Measurements from ENCODE around the gene WDR55. TPM values are rescaled to one million over a fixed set of nuclear protein-coding genes. Genes with fewer than 3 reads are reported as not detected.
"Not testable (repeated sequence)": the region's sequence is repeated elsewhere in the genome, so short reads cannot be mapped to it uniquely, and the experiment has no call there.

Gene WDR55
- total and polyA plus RNA-seq, 7 donors, result 13.2 to 35.0 (median 18.0) TPM

DNA sequence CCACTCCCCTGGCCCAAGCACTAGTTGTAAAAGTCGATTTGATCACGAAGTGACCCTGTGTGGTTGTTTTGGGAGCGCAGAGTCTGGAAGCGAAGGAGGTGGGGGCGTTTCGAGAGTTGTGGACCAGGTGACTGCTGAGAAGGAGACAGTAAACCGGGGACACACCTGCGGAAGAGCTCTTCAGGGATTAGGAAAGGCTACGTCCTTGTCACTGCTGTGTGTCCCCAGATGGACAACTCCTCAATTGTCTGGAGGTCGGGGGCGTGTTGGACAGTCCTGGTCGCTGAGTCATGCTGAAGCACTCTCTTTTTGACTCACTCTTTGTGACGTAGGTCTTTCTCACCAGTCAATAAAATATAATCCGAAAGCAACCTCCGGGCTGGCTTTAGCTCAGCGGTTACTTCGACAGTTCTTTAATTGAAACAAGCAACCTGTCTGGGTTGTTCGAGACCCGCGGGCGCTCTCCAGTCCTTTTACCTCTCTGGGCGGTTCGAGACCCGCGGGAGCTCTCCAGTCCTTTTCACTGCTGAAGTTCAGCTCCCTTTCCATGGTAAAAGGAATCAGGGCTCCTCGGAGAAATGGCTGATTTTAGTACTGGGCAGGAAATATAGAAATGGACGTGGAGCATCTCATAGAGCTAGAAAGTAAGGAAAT, 46.3 kb downstream of the WDR55 start:
- DNase-seq, result peak; percentile 93
- WGBS, 2 donors, result 0 to 1% methylated on average over 27 of the region's 27 CpGs
- H3K9me3 ChIP-seq, result no peaks in the 10 kb centered on the region
- peak overlapping the region; percentile 74 to 92 (median 86) for H3K27ac ChIP-seq
- peaks cover 0 to 12% (median 0%) of the 10 kb centered on the region in 4 donors for H3K4me1 ChIP-seq
- intact Hi-C loops (cut with DNase I), result loop anchor here (2.0 kb wide), 1 partner anchor 164 kb away; the partner anchor contains the start of gene EIF4EBP3
- TF ChIP-seq POLR2AphosphoS5 (IDR thresholded peaks at IDR 0.05) (peak; percentile 35 to 77 (median 64)), POLR2A (IDR thresholded peaks at IDR 0.05) (peak in 1 of 2 donors; percentile 8), EP300 (IDR thresholded peaks at IDR 0.05) (no peak)
- H3K36me3 ChIP-seq, result peaks cover 0 to 15% (median 1%) of the 10 kb centered on the region in 4 donors
- peak overlapping the region; percentile 35 to 61 (median 50) for H3K4me3 ChIP-seq
- H3K27me3 ChIP-seq, result no peaks in the 10 kb centered on the region

DNA sequence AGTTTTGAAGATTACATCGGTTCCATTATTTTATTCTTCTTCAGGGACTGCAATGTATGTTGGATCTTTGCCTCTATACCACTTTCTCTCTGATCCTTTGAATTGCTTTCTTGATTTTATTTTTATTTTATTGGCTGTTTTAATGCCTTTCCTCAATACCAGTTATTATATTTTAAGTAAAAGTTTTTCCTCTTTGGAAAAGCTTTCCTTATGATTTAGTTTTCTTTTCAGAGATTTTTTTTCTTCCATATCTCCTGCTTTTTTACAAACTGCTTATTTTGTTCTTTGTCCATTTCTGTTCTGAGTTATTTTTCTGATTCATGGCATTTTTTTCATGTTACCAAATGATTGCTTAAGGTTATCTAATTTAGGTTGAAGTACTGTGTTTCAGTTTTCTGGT, 47.1 kb downstream of the WDR55 start:
- 15 to 77% methylated on average over 1 of the region's 1 CpG for WGBS, 2 donors
- no peak for DNase-seq
- Histone ChIP-seq H3K4me1 (peaks cover 0 to 12% (median 0%) of the 10 kb centered on the region in 4 donors), H3K27me3 (no peaks in the 10 kb centered on the region), H3K9me3 (no peaks in the 10 kb centered on the region), H3K36me3 (peaks cover 0 to 8% (median 0%) of the 10 kb centered on the region in 4 donors), H3K4me3 (peak overlapping the region in 2 of 4 donors; percentile 48 to 61), H3K27ac (peak overlapping the region in 3 of 4 donors; percentile 74 to 92 (median 84))
- intact Hi-C loops (cut with DNase I), result loop anchor here (2.0 kb wide), 1 partner anchor 165 kb away; the partner anchor contains the start of gene EIF4EBP3
- TF ChIP-seq POLR2A (IDR thresholded peaks at IDR 0.05), result no peak
- TF ChIP-seq, protein P1, sequence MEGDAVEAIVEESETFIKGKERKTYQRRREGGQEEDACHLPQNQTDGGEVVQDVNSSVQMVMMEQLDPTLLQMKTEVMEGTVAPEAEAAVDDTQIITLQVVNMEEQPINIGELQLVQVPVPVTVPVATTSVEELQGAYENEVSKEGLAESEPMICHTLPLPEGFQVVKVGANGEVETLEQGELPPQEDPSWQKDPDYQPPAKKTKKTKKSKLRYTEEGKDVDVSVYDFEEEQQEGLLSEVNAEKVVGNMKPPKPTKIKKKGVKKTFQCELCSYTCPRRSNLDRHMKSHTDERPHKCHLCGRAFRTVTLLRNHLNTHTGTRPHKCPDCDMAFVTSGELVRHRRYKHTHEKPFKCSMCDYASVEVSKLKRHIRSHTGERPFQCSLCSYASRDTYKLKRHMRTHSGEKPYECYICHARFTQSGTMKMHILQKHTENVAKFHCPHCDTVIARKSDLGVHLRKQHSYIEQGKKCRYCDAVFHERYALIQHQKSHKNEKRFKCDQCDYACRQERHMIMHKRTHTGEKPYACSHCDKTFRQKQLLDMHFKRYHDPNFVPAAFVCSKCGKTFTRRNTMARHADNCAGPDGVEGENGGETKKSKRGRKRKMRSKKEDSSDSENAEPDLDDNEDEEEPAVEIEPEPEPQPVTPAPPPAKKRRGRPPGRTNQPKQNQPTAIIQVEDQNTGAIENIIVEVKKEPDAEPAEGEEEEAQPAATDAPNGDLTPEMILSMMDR (IDR thresholded peaks at IDR 0.05), result no peak
- no peak for TF ChIP-seq EP300 (IDR thresholded peaks at IDR 0.05)

DNA sequence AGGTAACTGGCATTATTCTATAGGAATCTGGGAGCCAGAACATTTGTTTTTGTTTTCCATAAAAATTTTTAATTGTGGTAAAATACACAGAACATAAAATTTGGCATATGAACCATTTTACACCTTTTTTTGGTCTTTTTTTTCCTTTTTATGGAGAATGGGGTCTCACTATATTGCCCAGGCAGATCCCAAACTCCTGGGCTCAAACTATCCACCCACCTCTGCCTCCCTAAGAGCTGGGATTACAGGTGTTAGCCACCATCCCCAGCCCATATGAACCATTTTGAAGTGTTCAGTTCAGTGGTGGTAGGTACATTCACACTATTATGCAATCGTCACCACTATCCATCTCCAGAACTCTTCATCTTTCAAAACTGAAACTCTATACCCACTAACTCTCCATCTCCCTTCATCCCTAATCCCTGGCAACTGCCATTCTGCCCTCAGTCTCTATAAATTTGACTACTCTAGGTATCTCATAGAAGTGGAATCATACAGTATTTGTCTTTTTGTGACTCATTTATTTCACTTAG, 48.9 kb downstream of the WDR55 start:
- H3K4me1 ChIP-seq, result peaks cover 0 to 12% (median 0%) of the 10 kb centered on the region in 4 donors
- intact Hi-C loops (cut with DNase I), result no loop called here
- H3K27me3 ChIP-seq, result no peaks in the 10 kb centered on the region
- no peak overlapping the region for H3K4me3 ChIP-seq
- TF ChIP-seq POLR2AphosphoS5 (IDR thresholded peaks at IDR 0.05) (no peak), POLR2A (IDR thresholded peaks at IDR 0.05) (no peak), EP300 (IDR thresholded peaks at IDR 0.05) (no peak)
- DNase-seq, result no peak
- no peaks in the 10 kb centered on the region for H3K9me3 ChIP-seq
- no peak overlapping the region for H3K27ac ChIP-seq
- 94 to 95% methylated on average over 1 of the region's 1 CpG for WGBS, 2 donors
- no peaks in the 10 kb centered on the region for H3K36me3 ChIP-seq

DNA sequence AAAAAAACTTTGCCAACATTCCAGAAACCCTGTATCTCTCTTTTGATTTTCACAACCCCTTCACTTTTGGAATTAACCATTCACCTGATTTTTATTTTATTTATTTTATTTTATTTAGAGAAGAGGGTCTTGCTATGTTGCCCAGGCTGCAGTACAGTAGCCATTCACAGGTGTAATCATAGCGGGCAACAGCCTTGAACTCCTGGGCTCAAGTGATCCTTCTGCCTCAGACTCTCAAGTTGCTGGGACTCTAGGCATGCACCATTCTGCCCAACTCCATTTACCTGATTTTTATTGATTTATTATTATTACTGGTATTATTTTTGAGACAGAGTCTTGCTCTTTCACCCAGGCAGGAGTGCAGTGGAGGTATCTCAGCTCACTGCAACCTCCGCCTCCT, 51.5 kb downstream of the WDR55 start:
- 94 to 99% methylated on average over 2 of the region's 2 CpGs for WGBS, 2 donors
- H3K4me1 ChIP-seq; H3K36me3 ChIP-seq; DNase-seq; H3K27me3 ChIP-seq; H3K27ac ChIP-seq; H3K4me3 ChIP-seq; H3K9me3 ChIP-seq; intact Hi-C loops (cut with DNase I): not testable (repeated sequence)

DNA sequence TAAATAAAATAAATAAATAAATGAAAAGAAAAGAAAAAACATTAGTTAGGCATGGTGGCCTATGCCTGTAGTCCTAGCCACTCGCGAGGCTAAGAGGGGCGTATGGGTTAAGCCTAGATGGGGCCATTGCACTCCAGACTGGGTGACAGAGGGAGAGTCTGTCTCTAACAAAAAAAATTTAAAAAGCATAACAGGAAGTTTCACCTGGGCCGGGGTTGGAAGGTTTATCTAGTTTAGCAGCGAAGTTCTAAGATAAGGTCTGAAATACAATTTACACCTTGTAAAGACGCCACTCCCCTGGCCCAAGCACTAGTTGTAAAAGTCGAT, 53.5 kb downstream of the WDR55 start:
- Histone ChIP-seq H3K27me3 (no peaks in the 10 kb centered on the region), H3K9me3 (no peaks in the 10 kb centered on the region), H3K4me3 (no peak overlapping the region), H3K4me1 (no peaks in the 10 kb centered on the region), H3K27ac (no peak overlapping the region), H3K36me3 (no peaks in the 10 kb centered on the region)
- 21 to 69% methylated on average over 7 of the region's 7 CpGs for WGBS, 2 donors
- intact Hi-C loops (cut with DNase I), result no loop called here
- no peak for DNase-seq
- TF ChIP-seq, protein P1 (IDR thresholded peaks at IDR 0.05), result no peak
- TF ChIP-seq POLR2AphosphoS5 (IDR thresholded peaks at IDR 0.05), result no peak
- no peak for TF ChIP-seq EP300 (IDR thresholded peaks at IDR 0.05)
- no peak for TF ChIP-seq POLR2A (IDR thresholded peaks at IDR 0.05)

DNA sequence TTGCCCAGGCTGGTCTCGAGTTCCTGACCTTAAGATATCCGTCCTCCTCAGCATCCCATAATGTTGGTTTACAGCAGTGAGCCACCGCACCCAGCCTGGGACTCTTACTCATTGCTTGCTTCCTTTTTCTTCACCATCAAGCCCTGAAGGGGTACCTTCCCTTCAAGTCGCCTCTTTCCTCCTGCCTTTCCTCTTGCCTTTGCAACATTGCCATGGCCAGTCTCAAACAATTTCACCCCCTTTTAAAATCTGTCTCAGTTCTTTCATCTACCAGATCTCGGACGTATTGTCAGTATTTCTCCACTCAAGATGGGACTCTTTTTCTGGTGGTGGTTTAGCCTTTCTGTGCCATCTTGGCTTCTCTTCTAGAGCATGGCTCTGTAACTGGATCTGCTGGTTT, 56.0 kb downstream of the WDR55 start:
- H3K27me3 ChIP-seq; H3K36me3 ChIP-seq; intact Hi-C loops (cut with DNase I); H3K4me3 ChIP-seq; H3K9me3 ChIP-seq; H3K27ac ChIP-seq; DNase-seq; H3K4me1 ChIP-seq: not testable (repeated sequence)
- WGBS, 2 donors, result 34 to 48% methylated on average over 6 of the region's 6 CpGs

DNA sequence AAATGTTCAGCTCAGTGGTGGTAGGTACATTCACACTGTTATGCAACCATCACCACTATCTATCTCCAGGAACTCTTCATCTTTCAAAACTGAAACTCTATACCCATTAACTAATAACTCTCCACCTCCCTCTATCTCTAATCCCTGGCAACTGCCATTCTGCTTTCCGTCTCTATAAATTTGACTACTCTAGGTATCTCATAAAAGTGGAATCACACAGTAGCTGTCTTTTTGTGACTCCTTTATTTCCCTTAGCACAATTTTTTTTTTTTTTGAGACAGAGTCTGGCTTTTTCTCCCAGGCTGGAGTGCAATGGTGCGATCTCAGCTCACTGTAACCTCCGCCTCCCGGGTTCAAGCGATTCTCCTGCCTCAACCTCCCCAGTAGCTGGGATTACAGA, 56.7 kb downstream of the WDR55 start:
- H3K36me3 ChIP-seq; intact Hi-C loops (cut with DNase I); H3K4me1 ChIP-seq; H3K4me3 ChIP-seq; DNase-seq; H3K27me3 ChIP-seq; H3K27ac ChIP-seq; H3K9me3 ChIP-seq: not testable (repeated sequence)
- WGBS, 2 donors, result 78 to 84% methylated on average over 5 of the region's 5 CpGs

Small RNA genes lying within 50 kb of the gene (small RNA-seq; reads per million reads assigned to genes)
- 52.8 to 64.1 (median 61.1) reads per million in 3 donors for gene VTRNA1-1
- gene VTRNA1-2, result 0 to 2.5 (median 0.06) reads per million in 3 donors

Other genes with a start within 250 kb of the WDR55 start
- gene EIF4EBP3, start 117.2 kb upstream of the WDR55 start, total RNA-seq, result 10 to 100 TPM in 2 of 4 donors, 1 to 10 TPM in 2; 6.5 to 21.0 (median 12.1) TPM
- gene EIF4EBP3, start 117.2 kb upstream of the WDR55 start, polyA plus RNA-seq, result 10 to 100 TPM; 37.2 to 60.7 (median 53.9) TPM
- 10 to 100 TPM; 17.8 to 30.5 (median 21.1) TPM for gene SRA1, start 107.4 kb upstream of the WDR55 start, total RNA-seq
- gene SRA1, start 107.4 kb upstream of the WDR55 start, polyA plus RNA-seq, result 10 to 100 TPM; 32.7 to 48.3 (median 35.4) TPM
- gene APBB3, start 100.3 kb upstream of the WDR55 start, total RNA-seq, result 10 to 100 TPM; 13.5 to 25.9 (median 19.3) TPM
- 10 to 100 TPM in 1 of 3 donors, 1 to 10 TPM in 2; 4.2 to 27.9 (median 4.4) TPM for gene APBB3, start 100.3 kb upstream of the WDR55 start, polyA plus RNA-seq
- gene SLC35A4, start 100.1 kb upstream of the WDR55 start, total RNA-seq, result 10 to 100 TPM; 14.2 to 19.7 (median 17.9) TPM
- gene SLC35A4, start 100.1 kb upstream of the WDR55 start, polyA plus RNA-seq, result 100 to 1,000 TPM in 1 of 3 donors, 10 to 100 TPM in 2; 60.1 to 101 (median 65.9) TPM
- gene CD14, start 31.7 kb upstream of the WDR55 start, total RNA-seq, result 10 to 100 TPM; 20.8 to 96.9 (median 72.0) TPM
- 100 to 1,000 TPM in 1 of 3 donors, 10 to 100 TPM in 2; 42.7 to 178 (median 52.3) TPM for gene CD14, start 31.7 kb upstream of the WDR55 start, polyA plus RNA-seq
- 10 to 100 TPM; 27.3 to 40.2 (median 35.6) TPM for gene TMCO6, start 25.5 kb upstream of the WDR55 start, total RNA-seq
- gene TMCO6, start 25.5 kb upstream of the WDR55 start, polyA plus RNA-seq, result 10 to 100 TPM in 1 of 3 donors, 1 to 10 TPM in 2; 3.9 to 30.5 (median 5.4) TPM
- 10 to 100 TPM; 48.7 to 90.3 (median 73.6) TPM for gene NDUFA2, start 17.3 kb upstream of the WDR55 start, total RNA-seq
- 100 to 1,000 TPM; 189 to 360 (median 314) TPM for gene NDUFA2, start 17.3 kb upstream of the WDR55 start, polyA plus RNA-seq
- 100 to 1,000 TPM; 120 to 146 (median 136) TPM for gene IK, start 17.1 kb upstream of the WDR55 start, total RNA-seq
- 10 to 100 TPM; 70.3 to 79.4 (median 73.5) TPM for gene IK, start 17.1 kb upstream of the WDR55 start, polyA plus RNA-seq
- under 1 TPM in 2 of 4 donors, not detected in 2; 0.36 to 0.95 TPM for gene DND1, start 8.7 kb downstream of the WDR55 start, total RNA-seq
- gene DND1, start 8.7 kb downstream of the WDR55 start, polyA plus RNA-seq, result 1 to 10 TPM in 1 of 3 donors, under 1 TPM in 2; 0.60 to 2.4 (median 0.69) TPM
- 10 to 100 TPM; 35.2 to 54.2 (median 43.5) TPM for gene HARS1, start 26.5 kb downstream of the WDR55 start, total RNA-seq
- gene HARS1, start 26.5 kb downstream of the WDR55 start, polyA plus RNA-seq, result 10 to 100 TPM; 35.4 to 60.2 (median 39.8) TPM
- 10 to 100 TPM; 18.2 to 19.4 (median 18.9) TPM for gene HARS2, start 26.6 kb downstream of the WDR55 start, total RNA-seq
- gene HARS2, start 26.6 kb downstream of the WDR55 start, polyA plus RNA-seq, result 10 to 100 TPM; 26.4 to 34.7 (median 29.0) TPM
- 10 to 100 TPM; 28.0 to 46.0 (median 36.9) TPM for gene ZMAT2, start 35.5 kb downstream of the WDR55 start, total RNA-seq
- gene ZMAT2, start 35.5 kb downstream of the WDR55 start, polyA plus RNA-seq, result 10 to 100 TPM; 74.5 to 97.9 (median 87.2) TPM
- gene PCDHA1, start 121.2 kb downstream of the WDR55 start, total RNA-seq, result not detected
- gene PCDHA1, start 121.2 kb downstream of the WDR55 start, polyA plus RNA-seq, result under 1 TPM in 1 of 3 donors, not detected in 2; 0.10 TPM
- gene PCDHA2, start 129.9 kb downstream of the WDR55 start, total RNA-seq, result under 1 TPM in 3 of 4 donors, not detected in 1; 0.28 to 0.68 (median 0.33) TPM
- under 1 TPM in 1 of 3 donors, not detected in 2; 0.07 TPM for gene PCDHA2, start 129.9 kb downstream of the WDR55 start, polyA plus RNA-seq
- gene PCDHA3, start 136.2 kb downstream of the WDR55 start, total RNA-seq, result 1 to 10 TPM in 3 of 4 donors, under 1 TPM in 1; 0.68 to 1.2 (median 1.1) TPM
- gene PCDHA3, start 136.2 kb downstream of the WDR55 start, polyA plus RNA-seq, result under 1 TPM in 1 of 3 donors, not detected in 2; 0.17 TPM
- 1 to 10 TPM; 1.1 to 1.2 (median 1.1) TPM for gene PCDHA4, start 142.2 kb downstream of the WDR55 start, total RNA-seq
- under 1 TPM in 1 of 3 donors, not detected in 2; 0.38 TPM for gene PCDHA4, start 142.2 kb downstream of the WDR55 start, polyA plus RNA-seq
- gene PCDHA5, start 156.7 kb downstream of the WDR55 start, total RNA-seq, result 1 to 10 TPM in 1 of 4 donors, under 1 TPM in 3; 0.14 to 1.7 (median 0.43) TPM
- under 1 TPM in 1 of 3 donors, not detected in 2; 0.09 TPM for gene PCDHA5, start 156.7 kb downstream of the WDR55 start, polyA plus RNA-seq
- gene PCDHA6, start 163.1 kb downstream of the WDR55 start, total RNA-seq, result 1 to 10 TPM in 2 of 4 donors, under 1 TPM in 2; 0.49 to 2.2 (median 0.90) TPM
- gene PCDHA6, start 163.1 kb downstream of the WDR55 start, polyA plus RNA-seq, result under 1 TPM in 1 of 3 donors, not detected in 2; 0.16 TPM
- under 1 TPM; 0.14 to 0.82 (median 0.46) TPM for gene PCDHA7, start 169.4 kb downstream of the WDR55 start, total RNA-seq
- under 1 TPM in 1 of 3 donors, not detected in 2; 0.16 TPM for gene PCDHA7, start 169.4 kb downstream of the WDR55 start, polyA plus RNA-seq
- under 1 TPM in 1 of 4 donors, not detected in 3; 0.49 TPM for gene PCDHA8, start 176.3 kb downstream of the WDR55 start, total RNA-seq
- gene PCDHA8, start 176.3 kb downstream of the WDR55 start, polyA plus RNA-seq, result not detected
- 1 to 10 TPM in 1 of 4 donors, under 1 TPM in 3; 0.66 to 1.4 (median 0.70) TPM for gene PCDHA9, start 183.5 kb downstream of the WDR55 start, total RNA-seq
- under 1 TPM in 1 of 3 donors, not detected in 2; 0.01 TPM for gene PCDHA9, start 183.5 kb downstream of the WDR55 start, polyA plus RNA-seq
- gene PCDHA10, start 191.0 kb downstream of the WDR55 start, total RNA-seq, result 1 to 10 TPM in 1 of 4 donors, under 1 TPM in 3; 0.27 to 2.5 (median 0.69) TPM
- gene PCDHA10, start 191.0 kb downstream of the WDR55 start, polyA plus RNA-seq, result under 1 TPM in 1 of 3 donors, not detected in 2; 0.03 TPM
- gene PCDHA11, start 204.1 kb downstream of the WDR55 start, total RNA-seq, result under 1 TPM; 0.16 to 0.71 (median 0.48) TPM
- under 1 TPM in 1 of 3 donors, not detected in 2; 0.07 TPM for gene PCDHA11, start 204.1 kb downstream of the WDR55 start, polyA plus RNA-seq
- gene PCDHA12, start 210.4 kb downstream of the WDR55 start, total RNA-seq, result under 1 TPM in 3 of 4 donors, not detected in 1; 0.49 to 0.71 (median 0.54) TPM
- under 1 TPM in 1 of 3 donors, not detected in 2; 0.06 TPM for gene PCDHA12, start 210.4 kb downstream of the WDR55 start, polyA plus RNA-seq
- gene PCDHA13, start 217.2 kb downstream of the WDR55 start, total RNA-seq, result 1 to 10 TPM in 1 of 4 donors, under 1 TPM in 3; 0.36 to 1.4 (median 0.60) TPM
- under 1 TPM in 1 of 3 donors, not detected in 2; 0.10 TPM for gene PCDHA13, start 217.2 kb downstream of the WDR55 start, polyA plus RNA-seq

All from sigmoid colon (tissue), 7 donors.